Measurements from ENCODE around the gene ARSA.

DNA sequence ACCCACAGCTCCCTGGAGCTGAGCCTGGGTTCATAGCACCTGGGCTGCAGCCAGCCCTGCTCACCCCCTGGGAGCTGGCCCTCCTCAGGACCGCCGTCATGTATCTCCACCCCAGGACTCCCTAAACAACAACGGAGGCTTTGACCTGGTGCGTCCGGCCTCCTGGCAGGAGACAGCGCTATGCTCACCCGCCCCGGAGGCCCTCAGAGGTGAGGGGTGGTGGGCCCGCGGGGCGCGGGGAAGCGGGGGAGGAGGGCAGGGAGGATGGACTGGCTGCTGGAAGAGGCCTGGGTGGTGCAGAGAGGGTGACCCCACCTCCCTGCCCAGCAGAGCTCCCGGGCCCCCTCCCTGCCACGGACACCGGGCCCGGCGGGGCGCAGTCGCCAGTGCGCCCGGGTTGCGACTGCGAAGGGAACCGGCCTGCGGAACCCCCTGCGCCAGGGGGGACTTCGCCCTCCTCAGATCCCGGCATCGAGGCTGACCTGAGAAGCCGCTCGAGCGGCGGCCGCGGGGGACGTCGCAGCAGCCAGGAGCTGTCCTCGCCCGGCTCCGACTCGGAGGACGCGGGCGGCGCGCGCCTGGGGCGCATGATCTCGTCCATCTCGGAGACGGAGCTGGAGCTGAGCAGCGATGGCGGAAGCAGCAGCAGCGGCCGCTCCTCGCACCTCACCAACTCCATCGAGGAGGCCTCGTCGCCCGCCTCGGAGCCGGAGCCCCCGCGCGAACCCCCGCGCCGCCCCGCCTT lies 24.3 kb downstream of the ARSA start:
- TF ChIP-seq, protein P1, sequence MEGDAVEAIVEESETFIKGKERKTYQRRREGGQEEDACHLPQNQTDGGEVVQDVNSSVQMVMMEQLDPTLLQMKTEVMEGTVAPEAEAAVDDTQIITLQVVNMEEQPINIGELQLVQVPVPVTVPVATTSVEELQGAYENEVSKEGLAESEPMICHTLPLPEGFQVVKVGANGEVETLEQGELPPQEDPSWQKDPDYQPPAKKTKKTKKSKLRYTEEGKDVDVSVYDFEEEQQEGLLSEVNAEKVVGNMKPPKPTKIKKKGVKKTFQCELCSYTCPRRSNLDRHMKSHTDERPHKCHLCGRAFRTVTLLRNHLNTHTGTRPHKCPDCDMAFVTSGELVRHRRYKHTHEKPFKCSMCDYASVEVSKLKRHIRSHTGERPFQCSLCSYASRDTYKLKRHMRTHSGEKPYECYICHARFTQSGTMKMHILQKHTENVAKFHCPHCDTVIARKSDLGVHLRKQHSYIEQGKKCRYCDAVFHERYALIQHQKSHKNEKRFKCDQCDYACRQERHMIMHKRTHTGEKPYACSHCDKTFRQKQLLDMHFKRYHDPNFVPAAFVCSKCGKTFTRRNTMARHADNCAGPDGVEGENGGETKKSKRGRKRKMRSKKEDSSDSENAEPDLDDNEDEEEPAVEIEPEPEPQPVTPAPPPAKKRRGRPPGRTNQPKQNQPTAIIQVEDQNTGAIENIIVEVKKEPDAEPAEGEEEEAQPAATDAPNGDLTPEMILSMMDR (IDR thresholded peaks at IDR 0.05), result no peak
- no peak for TF ChIP-seq POLR2A (IDR thresholded peaks at IDR 0.05)
